KMS-11 (cell line): Measurements from ENCODE around the gene PURA.
"Not testable (repeated sequence)": the region's sequence is repeated elsewhere in the genome, so short reads cannot be mapped to it uniquely, and the experiment has no call there.

Experiments
- H2AFZ ChIP-seq: fragments of 200-600 bp; sonication (generic); 2 replicates; pipeline ENCODE4 v1.6.1; 2016; ENCODE audit warnings: antibody characterized with exemption, mixed run types, low read depth
- H3K27ac ChIP-seq: fragments of 200-600 bp; sonication (generic); 2 replicates; pipeline ENCODE4 v1.6.1; 2016; ENCODE audit warnings: mild to moderate bottlenecking, mixed run types
- H3K27me3 ChIP-seq: fragments of 200-600 bp; sonication (generic); 2 replicates; pipeline ENCODE4 v1.6.1; 2017; ENCODE audit warnings: mild to moderate bottlenecking, low read depth, mixed run types, moderate library complexity; ENCODE audit not compliant: insufficient read depth
- H3K36me3 ChIP-seq: fragments of 200-600 bp; sonication (generic); 2 replicates; pipeline ENCODE4 v1.6.1; 2017; ENCODE audit warnings: mild to moderate bottlenecking, mixed run types; ENCODE audit not compliant: insufficient read depth
- H3K4me1 ChIP-seq: fragments of 200-600 bp; sonication (generic); 2 replicates; pipeline ENCODE4 v1.6.1; 2016; ENCODE audit warnings: mild to moderate bottlenecking, low read depth, mixed run types; ENCODE audit not compliant: poor library complexity, severe bottlenecking
- H3K4me2 ChIP-seq: fragments of 200-600 bp; sonication (generic); 2 replicates; pipeline ENCODE4 v1.7.0; 2016; ENCODE audit warnings: mild to moderate bottlenecking, mixed run types
- H3K4me3 ChIP-seq: fragments of 200-600 bp; sonication (generic); IDR thresholded peaks from 2 replicates; pipeline ENCODE4 v1.6.1; 2017; ENCODE audit warnings: low read depth, low read length, mixed read lengths; ENCODE audit not compliant: insufficient read depth
- H3K79me2 ChIP-seq: fragments of 200-600 bp; sonication (generic); 2 replicates; pipeline ENCODE4 v1.6.1; 2016; ENCODE audit warnings: low read depth, mixed run types; ENCODE audit not compliant: insufficient read depth
- H3K9ac ChIP-seq: fragments of 200-600 bp; sonication (generic); 2 replicates; pipeline ENCODE4 v1.6.1; 2016; ENCODE audit warnings: mild to moderate bottlenecking, mixed run types
- H4K20me1 ChIP-seq: fragments of 200-600 bp; sonication (generic); 2 replicates; pipeline ENCODE4 v1.6.1; 2016; ENCODE audit warnings: mild to moderate bottlenecking, mixed run types; ENCODE audit not compliant: insufficient read depth
- CTCF ChIP-seq: fragments of 200-600 bp; sonication (generic); conservative IDR thresholded peaks from 2 replicates; pipeline ENCODE4 v1.6.1; 2017; ENCODE audit warnings: low read depth, mild to moderate bottlenecking, antibody characterized with exemption, low read length, moderate library complexity, mixed read lengths

The PURA gene

GRCh38 chr5:140152022-140152999 lies 38.4 kb downstream of the PURA start:
- H4K20me1 ChIP-seq, result no peaks in the 10 kb centered on the region
- no peak overlapping the region for H3K4me3 ChIP-seq
- H3K9ac ChIP-seq, result no peak overlapping the region
- H3K36me3 ChIP-seq, result no peaks in the 10 kb centered on the region
- H3K27ac ChIP-seq, result no peak overlapping the region
- H3K4me2 ChIP-seq, result no peak overlapping the region
- TF ChIP-seq CTCF, result no peak
- no peaks in the 10 kb centered on the region for H3K79me2 ChIP-seq
- H3K27me3 ChIP-seq, result no peaks in the 10 kb centered on the region
- H2AFZ ChIP-seq, result no peak overlapping the region
- H3K4me1 ChIP-seq, result peaks cover 13% of the 10 kb centered on the region

- TF ChIP-seq CTCF, result no peak
These were observed 39.3 kb downstream of the PURA start for GRCh38 chr5:140153255-140153654.

GRCh38 chr5:140153905-140154304 lies 40.0 kb downstream of the PURA start:
- no peak for TF ChIP-seq CTCF
- Histone ChIP-seq H2AFZ (no peak overlapping the region), H3K4me2 (no peak overlapping the region), H3K79me2 (no peaks in the 10 kb centered on the region), H3K27ac (no peak overlapping the region), H3K4me1 (peaks cover 13% of the 10 kb centered on the region), H3K4me3 (no peak overlapping the region), H3K36me3 (no peaks in the 10 kb centered on the region), H4K20me1 (no peaks in the 10 kb centered on the region), H3K27me3 (no peaks in the 10 kb centered on the region), H3K9ac (no peak overlapping the region)

More at GRCh38 chr5:140153255-140153654, 39.3 kb downstream of the PURA start:
- Histone ChIP-seq H3K9ac (no peak overlapping the region), H2AFZ (no peak overlapping the region), H3K36me3 (no peaks in the 10 kb centered on the region), H3K4me1 (peaks cover 13% of the 10 kb centered on the region), H3K4me3 (no peak overlapping the region), H3K79me2 (no peaks in the 10 kb centered on the region), H4K20me1 (no peaks in the 10 kb centered on the region), H3K27me3 (no peaks in the 10 kb centered on the region), H3K4me2 (no peak overlapping the region), H3K27ac (no peak overlapping the region)

- peaks cover 13% of the 10 kb centered on the region for H3K4me1 ChIP-seq
- H3K36me3 ChIP-seq, H3K4me2 ChIP-seq, H3K27me3 ChIP-seq, H2AFZ ChIP-seq, H4K20me1 ChIP-seq, H3K27ac ChIP-seq, H3K4me3 ChIP-seq, H3K9ac ChIP-seq, H3K79me2 ChIP-seq: not testable (repeated sequence)
These were observed 40.9 kb downstream of the PURA start for GRCh38 chr5:140154710-140155381.
